IPS-11a (cell line): ENCODE data around the gene RAG1.
A peak's percentile ranks its signal among the peaks of the same experiment; 100 is the strongest.

Source experiments
- H3K4me3 ChIP-seq: one replicate; pipeline ENCODE4 v1.5.1; 2013; ENCODE audit warnings: low read depth, low read length, control low read depth

RAG1 gene

DNA sequence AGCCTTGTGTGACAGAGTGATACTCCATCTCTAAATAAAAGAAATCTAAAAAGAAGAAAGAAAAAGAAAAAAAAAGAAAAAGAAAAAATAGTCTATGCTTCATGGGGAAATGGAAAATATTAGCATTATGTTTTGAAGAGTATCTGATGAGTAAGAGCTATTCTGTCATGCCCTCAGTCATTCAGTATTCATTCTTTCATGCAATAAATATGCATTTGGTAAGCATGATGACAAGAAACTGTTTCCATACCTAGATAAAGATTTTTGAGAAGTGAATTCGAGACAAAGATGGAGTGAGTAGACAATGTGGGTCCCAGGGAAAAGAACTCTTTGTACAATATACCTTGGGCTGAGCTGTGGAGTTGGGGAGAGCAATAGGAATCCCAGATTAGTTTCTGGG is 20.3 kb downstream of the RAG1 start:
- H3K4me3 ChIP-seq = no peak overlapping the region

DNA sequence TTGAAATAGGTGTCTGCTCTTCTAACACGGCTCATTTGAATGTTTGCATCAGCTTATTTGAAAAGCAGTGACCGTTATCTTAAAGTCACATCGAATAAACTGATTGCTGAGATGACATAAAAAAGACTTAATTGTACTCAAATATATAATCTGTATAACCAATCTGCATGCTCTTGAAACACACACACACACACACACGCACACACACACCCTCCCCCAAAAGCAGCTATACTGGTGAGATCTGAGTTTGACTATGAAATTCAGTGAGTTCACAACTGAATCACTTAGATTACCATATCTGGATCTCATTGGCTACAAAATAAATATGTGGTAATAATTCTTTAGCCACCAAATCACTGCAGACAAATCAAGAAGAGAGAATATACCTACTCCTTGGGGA is 22.7 kb downstream of the RAG1 start:
- H3K4me3 ChIP-seq = no peak overlapping the region

DNA sequence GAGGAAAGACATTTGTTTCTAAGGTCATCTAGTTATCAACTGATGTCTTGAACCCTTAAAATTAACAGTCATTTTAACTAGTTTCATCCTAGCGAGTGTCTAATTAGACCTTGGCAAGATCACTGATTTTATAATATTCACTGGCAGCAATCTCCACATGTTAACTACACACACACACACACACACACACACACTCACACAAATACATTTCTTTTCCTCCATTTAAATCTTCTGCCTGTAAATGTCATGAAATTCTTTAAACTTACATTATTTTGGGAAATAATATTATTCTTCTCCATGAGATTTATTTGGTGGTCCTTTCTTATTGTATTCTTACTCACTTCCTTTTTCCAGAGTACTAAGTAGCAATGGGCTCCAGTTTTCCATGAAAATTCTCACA is 23.6 kb downstream of the RAG1 start:
- no peak overlapping the region for H3K4me3 ChIP-seq

DNA sequence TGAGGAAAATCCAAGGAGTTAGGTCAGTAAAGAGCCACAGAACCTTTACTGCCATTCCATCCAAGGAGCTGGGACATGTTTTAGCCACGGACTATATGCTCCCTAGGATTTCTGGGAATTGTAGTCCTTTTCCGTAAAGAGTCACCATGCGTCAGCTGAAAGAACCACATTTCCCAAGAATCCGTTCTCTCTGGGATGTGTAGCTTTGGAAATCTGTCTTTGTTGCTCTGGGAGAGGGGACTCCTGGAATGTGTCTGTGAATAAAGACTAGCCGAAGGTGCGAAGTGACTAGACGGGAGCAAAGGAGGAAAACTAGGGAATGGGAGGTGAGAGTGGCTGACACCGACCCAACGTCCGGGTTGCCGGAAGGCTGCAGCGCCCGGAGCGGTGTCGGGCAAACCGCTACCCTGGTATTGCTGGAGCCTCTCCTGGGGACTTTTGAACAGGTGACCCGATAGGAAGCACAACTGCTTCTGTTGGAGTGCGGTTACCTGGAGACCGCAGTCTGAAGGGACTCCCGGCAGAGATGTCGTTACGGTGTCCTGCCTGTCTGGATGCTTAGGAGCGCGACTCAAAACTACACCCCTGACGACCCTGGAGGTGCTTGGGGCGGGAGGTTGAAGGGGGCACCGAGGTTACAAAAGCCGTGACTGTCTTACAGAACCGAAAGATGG is 26.6 kb downstream of the RAG1 start, which contains the start of gene IFTAP:
Gene IFTAP (plus strand): TSS at position 187 of the 674 bp plus-strand sequence. CDS start 15,602 bp downstream, outside the sequence.
- peak within 1 kb of the TSS; percentile 86 for H3K4me3 ChIP-seq

DNA sequence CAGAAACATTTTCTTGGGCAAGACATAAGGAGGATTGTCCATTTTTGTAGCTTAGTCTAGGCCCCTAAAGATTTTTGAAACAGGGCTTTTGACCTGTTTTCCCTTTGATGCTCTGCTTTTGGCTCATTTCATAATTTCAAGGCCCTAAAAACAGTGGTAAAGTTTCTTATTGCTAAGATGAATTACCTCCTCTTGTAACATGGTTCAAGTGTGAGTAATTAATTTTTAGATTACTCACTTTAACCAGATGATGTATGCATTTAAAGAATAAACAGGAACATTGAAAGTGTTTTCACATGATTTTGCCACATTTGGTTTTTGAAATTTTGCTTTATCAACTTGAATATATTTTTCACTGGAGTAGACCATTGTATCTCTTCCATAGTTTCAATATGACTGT is 29.1 kb downstream of the RAG1 start:
- no peak overlapping the region for H3K4me3 ChIP-seq

DNA sequence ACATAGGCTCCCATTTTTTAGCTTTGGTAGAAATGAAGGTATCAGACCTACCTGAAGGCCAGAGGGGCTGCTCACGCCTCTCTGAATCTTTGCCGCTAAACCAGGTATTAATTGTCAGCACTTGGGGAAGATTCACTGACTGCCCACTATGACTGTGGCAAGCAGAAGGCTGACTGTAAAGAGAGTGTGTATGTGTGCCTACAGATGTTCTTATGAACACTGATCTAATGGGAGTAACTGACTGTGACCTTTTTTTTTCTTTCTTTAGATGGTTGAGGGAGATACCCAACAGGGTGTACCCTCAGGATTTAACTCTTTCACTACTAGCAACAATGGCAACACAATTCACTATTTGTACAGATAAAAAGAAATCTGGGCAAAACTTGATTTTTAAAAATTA is 30.2 kb downstream of the RAG1 start, which contains the start of gene RAG2:
Gene RAG2 (minus strand): TSS at position 186 of the 400 bp plus-strand sequence. CDS start 4,068 bp downstream, outside the sequence.
- H3K4me3 ChIP-seq = no peak within 1 kb of the TSS

DNA sequence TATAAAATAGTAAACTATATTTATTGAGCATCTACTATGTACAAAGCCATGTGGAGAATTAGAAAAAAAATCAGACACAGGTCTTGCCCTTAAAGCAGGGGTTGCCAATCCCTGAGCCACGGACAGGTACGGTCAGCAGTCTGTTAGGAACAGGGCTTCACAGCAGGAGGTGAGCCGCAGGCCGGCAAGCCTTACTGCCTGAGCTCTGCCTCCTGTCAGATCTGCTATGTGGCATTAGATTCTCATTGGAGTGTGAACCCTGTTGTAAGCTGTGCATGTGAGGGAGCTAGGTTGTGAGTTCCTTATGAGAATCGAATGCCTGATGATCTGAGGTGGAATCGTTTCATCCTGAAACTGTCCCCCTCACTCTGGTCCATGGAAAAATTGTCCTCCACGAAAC is 32.4 kb downstream of the RAG1 start:
- H3K4me3 ChIP-seq = no peak overlapping the region

DNA sequence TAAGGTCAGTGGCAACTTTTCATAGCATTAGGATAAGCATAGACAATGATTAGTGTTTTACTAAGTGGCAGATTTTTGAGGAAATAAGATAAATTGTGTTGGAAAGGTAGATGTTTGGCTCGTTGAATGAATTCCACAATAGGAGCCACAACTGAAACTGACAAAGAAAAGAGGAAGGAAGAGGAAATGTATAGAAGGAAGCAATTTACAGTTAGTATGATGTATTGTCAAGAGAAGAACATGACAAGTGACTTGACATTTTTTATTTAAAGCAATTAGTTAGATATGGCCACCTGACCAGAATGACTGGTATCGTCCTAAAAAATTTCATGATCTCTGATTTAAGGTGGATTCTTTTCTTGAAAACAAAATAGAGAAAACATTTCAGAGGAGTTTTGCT is 33.3 kb downstream of the RAG1 start:
- H3K4me3 ChIP-seq = no peak overlapping the region

DNA sequence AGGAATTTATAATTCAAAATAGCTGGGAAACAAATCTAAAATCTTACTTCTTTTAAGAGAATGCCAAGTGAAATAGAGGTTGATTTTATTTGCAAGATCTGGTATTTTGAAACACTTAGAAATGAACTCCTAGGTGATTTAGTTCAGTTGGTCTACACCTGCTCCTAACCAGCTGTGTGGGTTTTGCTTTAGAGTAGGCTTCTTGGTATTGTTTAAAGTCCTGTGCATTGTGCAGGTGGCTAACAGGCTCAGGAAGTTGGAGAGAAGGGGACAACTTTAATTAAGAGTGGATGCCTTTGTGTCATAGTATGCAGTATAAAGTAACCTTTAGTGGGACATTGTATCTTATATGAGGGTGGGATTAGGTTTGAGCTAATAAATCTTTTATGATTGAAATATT is 34.3 kb downstream of the RAG1 start:
- H3K4me3 ChIP-seq = no peak overlapping the region

DNA sequence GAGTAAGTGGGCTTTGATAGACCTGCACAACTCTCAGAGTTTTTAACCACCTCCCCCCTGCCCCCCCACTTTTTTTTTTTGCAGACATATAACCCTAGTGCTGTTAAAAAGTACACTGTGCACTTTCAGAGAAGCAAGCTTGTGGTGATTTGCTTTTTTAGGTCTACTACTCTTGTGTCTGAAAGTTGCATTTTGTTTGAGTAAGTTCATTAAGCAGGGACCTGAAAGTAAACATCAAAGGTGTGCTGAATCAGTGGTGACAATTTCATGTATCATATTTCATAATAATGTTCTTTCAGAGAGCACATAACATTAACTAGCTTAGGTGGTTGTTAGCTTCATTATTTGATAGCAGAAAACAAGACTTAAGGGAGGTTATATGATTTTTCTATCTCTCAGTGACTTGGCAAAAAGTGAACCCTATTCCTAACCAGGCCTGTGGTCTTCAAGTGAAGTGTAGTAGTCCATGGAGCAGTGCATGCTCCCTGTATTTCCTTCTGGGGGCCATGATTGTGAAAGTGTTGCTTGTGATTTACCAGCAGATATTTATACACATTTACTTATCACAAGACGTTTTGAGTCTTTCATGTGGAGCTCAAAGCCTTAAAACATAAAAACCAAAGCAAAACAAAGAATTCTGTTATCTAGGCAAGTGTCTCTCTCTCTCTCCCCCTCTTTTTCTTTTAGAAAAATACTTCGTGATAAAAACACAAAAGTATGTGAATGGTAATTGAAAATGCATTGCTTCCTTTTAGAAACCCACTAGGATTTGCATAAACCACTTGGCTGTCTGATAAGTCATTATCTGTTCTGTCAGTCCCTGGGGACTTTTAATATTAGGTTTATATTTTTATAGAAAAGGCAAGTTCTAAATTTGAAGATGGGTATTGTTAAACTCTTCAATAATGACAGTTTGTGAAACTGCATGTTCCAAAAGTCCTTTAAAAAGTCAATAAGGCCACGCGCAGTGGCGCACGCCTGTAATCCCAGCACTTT is 37.7 kb downstream of the RAG1 start:
- H3K4me3 ChIP-seq = no peak overlapping the region

DNA sequence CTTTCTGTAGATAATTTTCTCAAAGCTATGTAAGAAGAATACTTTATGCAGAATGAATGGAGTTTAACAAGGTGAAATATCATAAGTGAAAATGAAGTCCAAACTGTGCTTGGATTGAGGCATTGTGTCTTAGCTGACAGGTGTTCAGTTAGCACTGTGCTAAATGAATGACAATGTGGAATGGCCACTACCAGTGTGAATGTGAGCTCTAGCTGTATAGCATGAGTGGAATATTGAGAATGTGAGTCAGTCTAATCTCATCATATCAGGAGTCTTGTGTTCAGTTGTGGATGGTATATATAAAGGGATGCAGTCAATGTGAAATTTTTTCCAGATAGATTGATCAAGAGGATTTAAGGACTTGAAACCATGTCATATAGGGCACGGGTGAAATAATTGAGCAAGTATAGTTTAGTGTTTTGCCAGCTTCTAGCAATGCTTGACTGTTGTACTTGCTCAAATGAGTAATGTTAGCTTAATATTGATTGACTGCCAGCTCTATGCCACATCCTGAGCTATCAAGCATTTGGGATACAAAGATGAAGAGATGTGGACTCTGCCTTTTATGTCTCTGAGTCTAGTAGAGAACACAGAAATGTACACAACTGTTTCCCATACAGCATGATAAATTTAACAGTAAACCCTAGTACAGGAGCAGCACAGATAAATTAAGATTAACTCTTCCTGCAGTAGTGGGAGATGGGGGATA is 40.8 kb downstream of the RAG1 start:
- no peak overlapping the region for H3K4me3 ChIP-seq

DNA sequence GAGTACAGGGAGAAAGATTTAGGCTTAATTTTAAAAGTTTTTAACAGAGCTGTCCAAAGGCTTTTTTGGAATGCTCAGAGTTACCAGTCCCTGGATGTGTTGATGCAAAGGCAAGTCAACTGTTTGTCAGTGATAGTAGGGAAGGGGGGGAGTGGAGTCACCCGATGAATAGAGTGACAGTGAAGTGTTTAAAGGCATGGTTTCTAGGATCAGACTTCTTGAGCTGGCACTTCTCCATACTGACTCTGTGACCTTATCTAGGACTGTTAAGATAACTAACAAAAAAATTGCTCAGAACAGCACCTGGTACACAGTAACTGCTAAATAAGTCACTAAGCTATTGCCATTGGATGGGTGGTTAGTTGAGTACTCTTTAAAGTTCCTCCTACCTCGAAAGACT is 41.6 kb downstream of the RAG1 start:
- H3K4me3 ChIP-seq = no peak overlapping the region

DNA sequence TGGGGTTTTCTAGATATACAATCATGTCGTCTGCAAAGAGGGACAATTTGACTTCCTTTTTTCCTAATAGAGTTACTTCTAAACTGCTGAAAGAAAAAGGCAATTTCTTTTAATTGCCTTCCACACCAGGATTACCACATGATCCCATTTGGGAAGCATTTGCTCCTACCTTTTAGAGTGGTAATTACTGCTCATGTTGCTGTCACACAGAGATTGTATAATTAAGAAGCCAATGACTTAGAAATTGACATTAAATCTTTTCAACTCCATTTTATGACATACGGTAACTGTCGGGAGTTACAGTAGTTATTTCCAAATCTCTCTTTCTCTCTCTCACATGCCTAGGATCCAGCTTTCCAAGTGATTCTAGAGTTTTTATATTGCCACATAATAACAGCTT is 48.0 kb downstream of the RAG1 start:
- no peak overlapping the region for H3K4me3 ChIP-seq

DNA sequence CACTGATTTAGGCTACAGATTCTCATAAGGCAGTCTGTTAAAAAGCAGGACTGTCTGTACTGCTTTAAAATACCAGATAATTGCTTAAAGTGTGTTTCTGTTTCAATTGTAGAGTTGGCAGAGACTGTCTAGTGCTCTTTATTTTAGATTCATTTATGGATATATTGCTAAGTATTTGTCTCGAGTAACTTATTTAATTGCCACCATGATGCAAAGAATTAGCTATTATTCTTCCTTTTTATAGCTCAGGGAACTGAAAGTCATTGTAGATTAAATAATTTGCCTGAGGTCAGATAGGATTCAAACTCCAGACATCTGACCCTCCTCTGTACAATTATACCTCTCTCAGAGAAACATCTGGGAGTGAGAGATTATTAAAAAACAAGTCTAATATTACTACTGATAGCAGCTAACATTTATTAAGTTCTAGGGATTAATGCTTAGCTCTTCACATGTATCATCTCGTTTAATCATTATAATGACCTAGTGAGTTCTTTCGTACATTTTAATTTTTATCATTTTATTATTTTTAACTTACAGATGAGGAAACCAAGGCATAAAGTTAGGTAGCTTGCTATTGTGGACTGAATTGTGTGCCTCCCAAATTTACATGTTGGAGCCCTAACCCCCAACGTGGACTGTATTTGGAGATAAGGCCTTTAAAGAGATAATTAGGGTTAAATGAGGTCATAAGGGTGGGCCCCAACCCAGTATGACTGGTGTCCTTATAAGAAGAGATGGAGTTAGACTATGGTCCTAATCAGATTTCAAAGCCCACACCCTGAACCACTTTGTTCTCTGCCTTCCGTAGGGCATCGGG is 49.9 kb downstream of the RAG1 start:
- no peak overlapping the region for H3K4me3 ChIP-seq

DNA sequence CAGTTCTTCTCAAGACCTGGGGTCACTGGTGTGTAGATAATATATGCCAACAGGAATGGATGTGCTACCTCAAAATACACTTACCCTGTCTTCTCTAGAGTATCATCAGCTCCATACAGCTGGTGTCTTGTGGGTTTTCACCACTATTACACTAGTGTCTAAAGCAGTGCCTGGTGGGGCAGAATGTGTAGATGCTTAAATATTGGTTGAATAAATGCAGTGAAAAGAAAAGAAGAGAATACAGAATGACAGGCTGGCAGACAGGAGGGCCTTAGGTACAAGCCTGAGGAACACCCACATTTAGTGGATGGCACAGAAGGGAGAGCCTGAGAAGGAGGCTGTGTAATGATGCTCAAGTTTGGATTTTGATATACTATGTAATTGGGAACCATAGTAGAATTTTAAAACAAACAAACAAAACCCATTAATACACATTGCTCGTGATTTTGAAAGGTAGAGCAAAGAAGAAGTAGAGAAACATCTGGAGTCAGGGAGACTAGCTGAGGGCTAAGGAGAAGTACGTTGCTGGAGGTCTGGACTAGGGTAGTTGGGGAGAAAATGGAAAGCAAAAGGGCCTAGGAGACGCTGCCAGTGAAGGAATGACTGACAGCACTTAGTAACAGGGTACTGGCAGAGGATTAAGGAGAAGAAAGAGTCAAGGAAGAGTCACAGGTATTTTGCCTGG is 50.7 kb downstream of the RAG1 start:
- no peak overlapping the region for H3K4me3 ChIP-seq

DNA sequence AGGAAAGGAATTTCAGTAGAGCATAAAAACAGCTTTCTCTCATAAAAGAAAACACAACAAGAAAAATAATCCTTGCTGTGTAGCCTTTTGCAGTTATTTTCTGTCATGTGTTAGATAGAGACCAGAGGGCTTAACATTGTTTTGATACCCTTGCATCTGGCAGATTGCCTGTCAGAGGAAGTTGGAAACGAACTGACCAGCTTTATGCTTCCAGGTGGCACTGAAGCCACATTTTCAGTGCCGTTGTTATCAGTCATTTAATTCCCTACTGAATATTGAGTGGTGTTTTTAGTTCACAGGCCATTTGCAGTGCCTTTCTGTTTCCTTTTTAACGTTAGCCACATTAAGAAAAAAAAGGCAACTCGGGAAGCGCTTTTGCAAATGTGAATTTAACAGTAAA is 51.7 kb downstream of the RAG1 start:
- H3K4me3 ChIP-seq = no peak overlapping the region

DNA sequence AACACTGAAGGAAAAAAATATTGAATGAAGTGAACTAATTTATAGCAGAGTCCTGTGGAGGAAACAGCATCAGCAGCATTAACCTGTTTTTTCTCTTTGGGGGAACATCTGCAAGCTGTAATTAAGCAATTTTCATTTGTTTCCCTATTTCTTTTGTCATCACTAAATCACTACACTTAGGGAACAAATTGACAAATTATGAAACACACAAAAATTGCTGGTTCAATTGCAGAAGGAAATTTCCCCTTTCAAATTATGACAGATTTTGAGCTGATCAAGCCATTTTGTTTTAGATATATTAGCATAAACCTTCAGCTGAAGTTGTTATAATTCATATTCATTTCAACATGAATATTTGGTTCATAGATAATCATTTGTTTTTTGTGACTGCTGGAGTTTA is 52.4 kb downstream of the RAG1 start:
- H3K4me3 ChIP-seq = no peak overlapping the region

DNA sequence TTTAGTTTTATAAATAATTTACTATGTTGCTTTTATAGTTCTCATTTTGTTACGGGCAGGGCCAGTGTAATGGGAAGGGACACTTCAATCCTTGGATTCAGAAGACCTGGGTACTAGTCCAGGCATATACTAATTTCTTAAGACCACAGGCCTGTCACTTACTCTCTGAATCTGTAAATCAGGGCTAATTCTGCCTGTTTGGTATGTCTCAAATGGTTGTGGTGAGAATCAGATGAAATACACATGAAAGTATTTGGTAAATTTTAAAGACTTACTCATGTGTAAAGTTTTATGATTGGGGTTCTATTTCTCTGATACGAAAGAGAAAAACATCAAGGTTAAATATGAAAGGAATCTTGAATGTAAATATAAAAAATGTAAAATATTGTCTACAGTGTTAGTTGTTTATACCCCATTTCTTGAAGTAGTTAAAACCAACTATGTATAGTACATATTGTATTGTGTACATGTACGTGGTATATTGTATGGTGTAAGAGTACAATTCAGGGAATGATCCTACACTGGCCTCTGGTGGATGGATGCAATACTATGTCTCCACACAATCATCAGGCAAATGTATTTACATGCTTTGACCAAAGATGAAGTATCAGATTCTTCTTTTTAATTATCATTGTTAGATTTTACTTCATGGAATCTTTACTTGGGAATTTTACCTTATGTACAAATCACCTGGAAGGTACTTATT is 54.8 kb downstream of the RAG1 start:
- no peak overlapping the region for H3K4me3 ChIP-seq

DNA sequence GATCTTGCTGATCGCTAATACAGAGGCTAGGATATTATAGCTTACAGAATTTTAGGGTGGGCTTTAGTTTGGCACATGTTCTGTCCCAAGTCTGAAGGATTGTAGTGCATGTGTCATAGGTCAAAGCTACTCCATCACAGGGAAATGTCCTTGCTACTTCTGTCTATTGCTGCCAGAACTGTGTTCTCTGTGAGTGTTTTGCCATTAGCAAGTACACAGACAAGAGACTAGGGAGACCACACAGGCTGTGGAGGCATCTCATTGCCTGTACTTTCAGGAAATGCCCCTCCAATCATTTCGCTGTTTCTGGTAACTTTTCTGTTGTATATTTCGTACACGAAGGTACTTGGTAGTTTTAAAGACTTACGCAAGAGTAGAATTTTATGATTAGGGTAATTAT is 55.7 kb downstream of the RAG1 start:
- H3K4me3 ChIP-seq = no peak overlapping the region
